GM23338 (cell line): Measurements from ENCODE around the gene TUBA8. TPM values are rescaled to one million over a fixed set of nuclear protein-coding genes. Genes with fewer than 3 reads are reported as not detected.

Experiments used
- ATAC-seq: fragments of 200-7000 bp; cut with Tn5 transposase; 3 replicates; pipeline ENCODE4 v1.9.1; 2020
- DNase-seq: peaks from one replicate; pipeline ENCODE4 v3.0.0-alpha.2; 2015; ENCODE audit warnings: low spot score
- H2AFZ ChIP-seq: fragments of 200-600 bp; sonication (generic); 2 replicates; pipeline ENCODE4 v1.8.0; 2016; ENCODE audit warnings: antibody characterized with exemption, mild to moderate bottlenecking, moderate library complexity
- H3F3A ChIP-seq: fragments of 200-600 bp; sonication (generic); replicated peaks from 2 replicates; pipeline ENCODE4 v1.8.0; 2017; ENCODE audit warnings: antibody characterized with exemption, mixed run types, low read depth
- H3K27ac ChIP-seq: fragments of 200-600 bp; sonication (generic); 2 replicates; pipeline ENCODE4 v1.6.1; 2016; ENCODE audit warnings: low read depth
- H3K27me3 ChIP-seq: fragments of 200-600 bp; sonication (generic); 2 replicates; pipeline ENCODE4 v1.8.0; 2016; ENCODE audit warnings: mild to moderate bottlenecking, mixed run types, moderate library complexity; ENCODE audit not compliant: insufficient read depth
- H3K36me3 ChIP-seq: fragments of 200-600 bp; sonication (generic); 2 replicates; pipeline ENCODE4 v1.8.0; 2016; ENCODE audit warnings: mild to moderate bottlenecking; ENCODE audit not compliant: insufficient read depth
- H3K4me1 ChIP-seq: fragments of 200-600 bp; sonication (generic); 2 replicates; pipeline ENCODE4 v1.8.0; 2016; ENCODE audit warnings: mild to moderate bottlenecking, moderate library complexity; ENCODE audit not compliant: insufficient read depth
- H3K4me2 ChIP-seq: fragments of 200-600 bp; sonication (generic); 2 replicates; pipeline ENCODE4 v1.7.1; 2017; ENCODE audit warnings: mixed run types
- H3K4me3 ChIP-seq: fragments of 200-600 bp; sonication (generic); 2 replicates; pipeline ENCODE4 v1.6.1; 2016; ENCODE audit warnings: mixed run types
- H3K79me2 ChIP-seq: fragments of 200-600 bp; sonication (generic); replicated peaks from 2 replicates; pipeline ENCODE4 v1.8.0; 2017; ENCODE audit warnings: mild to moderate bottlenecking; ENCODE audit not compliant: insufficient read depth
- H3K9me2 ChIP-seq: fragments of 200-600 bp; sonication (generic); 2 replicates; pipeline ENCODE4 v1.8.0; 2017; ENCODE audit not compliant: insufficient read depth
- H4K20me1 ChIP-seq: fragments of 200-600 bp; sonication (generic); replicated peaks from 2 replicates; pipeline ENCODE4 v1.8.0; 2017; ENCODE audit warnings: mild to moderate bottlenecking; ENCODE audit not compliant: insufficient read depth
- H3K27ac Mint-ChIP-seq: 2 replicates; pipeline ENCODE4 v1.8.0; 2020; ENCODE audit warnings: inconsistent platforms, mild to moderate bottlenecking, moderate library complexity, mixed read lengths
- H3K27me3 Mint-ChIP-seq: 3 replicates; pipeline ENCODE4 v1.8.0; 2022; ENCODE audit warnings: low read depth, mild to moderate bottlenecking, moderate library complexity, mixed read lengths, inconsistent platforms; ENCODE audit not compliant: insufficient read depth, poor library complexity
- H3K36me3 Mint-ChIP-seq: 3 replicates; pipeline ENCODE4 v1.8.0; 2021; ENCODE audit warnings: low read depth, mild to moderate bottlenecking, inconsistent platforms, moderate library complexity, mixed read lengths
- H3K4me1 Mint-ChIP-seq: 3 replicates; pipeline ENCODE4 v1.8.0; 2020; ENCODE audit warnings: mild to moderate bottlenecking, inconsistent platforms, mixed read lengths
- H3K4me3 Mint-ChIP-seq: 3 replicates; pipeline ENCODE4 v1.8.0; 2021; ENCODE audit warnings: moderate library complexity, mild to moderate bottlenecking, inconsistent platforms, mixed read lengths
- H3K9me3 Mint-ChIP-seq: 3 replicates; pipeline ENCODE4 v1.8.0; 2020; ENCODE audit warnings: moderate library complexity, mild to moderate bottlenecking, inconsistent platforms, mixed read lengths
- CREB1 ChIP-seq: fragments of 250-450 bp; sonication (Bioruptor Pico); IDR thresholded peaks from 2 replicates; pipeline ENCODE4 v1.5.0; 2020; ENCODE audit warnings: low read depth, mild to moderate bottlenecking, moderate library complexity
- EZH2 ChIP-seq: fragments of 200-600 bp; sonication (generic); IDR thresholded peaks from one replicate; pipeline ENCODE4 v1.8.0; 2017; ENCODE audit warnings: antibody characterized with exemption, mild to moderate bottlenecking, low read depth; ENCODE audit not compliant: unreplicated experiment
- EZH2phosphoT487 ChIP-seq: fragments of 200-600 bp; sonication (generic); IDR thresholded peaks from one replicate; pipeline ENCODE4 v1.8.1; 2018; ENCODE audit warnings: antibody characterized with exemption; ENCODE audit not compliant: unreplicated experiment
- JUNB ChIP-seq: IDR thresholded peaks from one replicate; pipeline ENCODE4 v1.6.1; 2016; ENCODE audit warnings: antibody characterized with exemption; ENCODE audit not compliant: unreplicated experiment
- NANOG ChIP-seq: IDR thresholded peaks from 2 replicates; pipeline ENCODE4 v1.6.1; 2016; ENCODE audit warnings: antibody characterized with exemption, borderline replicate concordance
- POLR2AphosphoS5 ChIP-seq: IDR thresholded peaks from 2 replicates; pipeline ENCODE4 v1.6.1; 2016; ENCODE audit warnings: antibody characterized with exemption, low read depth
- STAT1 ChIP-seq: IDR thresholded peaks from one replicate; pipeline ENCODE4 v1.6.1; 2016; ENCODE audit warnings: antibody characterized with exemption; ENCODE audit not compliant: unreplicated experiment
- ZNF114 ChIP-seq: fragments of 250-450 bp; sonication (Bioruptor Pico); IDR thresholded peaks from 2 replicates; pipeline ENCODE4 v1.5.0; 2020; ENCODE audit warnings: mild to moderate bottlenecking, moderate library complexity
- ZNF331 ChIP-seq: fragments of 250-450 bp; sonication (Bioruptor Pico); IDR thresholded peaks from 2 replicates; pipeline ENCODE4 v1.5.0; 2020; ENCODE audit warnings: low read depth, mild to moderate bottlenecking, moderate library complexity
- polyA plus RNA-seq: library from polyadenylated mRNA; unstranded; fragments of >200 nt; fragmentation: Nextera tagmentation; extraction: Ambion mirVana; gene quantifications from 2 replicates; pipeline ENCODE4 v1.2.1, GENCODE V29; 2016
- total RNA-seq: library from RNA; depleted of rRNA; stranded (reverse); fragments of >200 nt; shearing (Covaris generic); gene quantifications from 2 replicates; pipeline ENCODE4 v1.2.3, GENCODE V29; 2014
- TF ChIP-seq, protein P1 (sequence below), 2 experiments: fragments of 200-600 bp in 1 of 2; sonication (generic) in 1 of 2; conservative IDR thresholded peaks; 2 replicates each; pipeline versions ENCODE4 v1.5.1 to v1.6.1; 2016 to 2017; ENCODE audit warnings: antibody characterized with exemption in 2 of 2, low read depth in 2 of 2, mild to moderate bottlenecking in 2 of 2, moderate library complexity in 1 of 2
- TF ChIP-seq, protein P2 (sequence below): fragments of 250-450 bp; sonication (Bioruptor Pico); IDR thresholded peaks from 2 replicates; pipeline ENCODE4 v1.5.0; 2020; ENCODE audit warnings: mild to moderate bottlenecking, moderate library complexity

Gene TUBA8
- total and polyA plus RNA-seq, 2 experiments from 2014 or later = 0.31 to 0.48 TPM

DNA sequence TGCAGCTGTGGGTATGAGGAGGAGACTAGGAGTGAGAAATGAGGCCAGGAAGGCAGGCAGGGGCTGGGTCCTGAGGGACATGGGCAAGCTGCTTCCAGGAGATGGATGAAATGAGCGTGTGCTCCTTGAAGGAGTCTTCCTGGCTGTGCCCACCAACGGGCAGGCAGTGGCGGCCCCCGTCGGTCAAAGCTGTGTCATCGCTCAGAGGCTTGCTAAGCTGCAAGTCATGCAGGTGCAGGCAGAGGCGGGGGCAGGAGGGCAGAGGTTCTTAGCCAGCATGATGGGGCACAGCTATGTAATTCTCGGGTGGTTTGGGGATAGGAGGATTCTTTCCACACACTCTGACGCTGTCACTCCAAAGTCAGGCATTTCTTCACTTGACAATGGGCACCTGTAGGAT is 45.4 kb upstream of the TUBA8 start:
- no peaks in the 10 kb centered on the region for H3K27me3 ChIP-seq
- H2AFZ ChIP-seq = no peak overlapping the region
- DNase-seq (peak; percentile 43), ATAC-seq (peak; percentile 75)
- no peaks in the 10 kb centered on the region for H4K20me1 ChIP-seq
- H3K27ac ChIP-seq = no peak overlapping the region
- H3K4me1 ChIP-seq = no peaks in the 10 kb centered on the region
- H3K4me3 ChIP-seq = no peak overlapping the region
- no peaks in the 10 kb centered on the region for H3F3A ChIP-seq
- Mint-ChIP-seq H3K9me3 (no peaks in the 10 kb centered on the region), H3K27me3 (peaks cover 6% of the 10 kb centered on the region), H3K36me3 (no peaks in the 10 kb centered on the region), H3K27ac (no peak overlapping the region), H3K4me1 (peaks cover 5% of the 10 kb centered on the region; the same call in 1 of the 3 replicates), H3K4me3 (no peak overlapping the region)
- no peaks in the 10 kb centered on the region for H3K36me3 ChIP-seq
- no peak overlapping the region for H3K4me2 ChIP-seq
- TF ChIP-seq, protein P1, sequence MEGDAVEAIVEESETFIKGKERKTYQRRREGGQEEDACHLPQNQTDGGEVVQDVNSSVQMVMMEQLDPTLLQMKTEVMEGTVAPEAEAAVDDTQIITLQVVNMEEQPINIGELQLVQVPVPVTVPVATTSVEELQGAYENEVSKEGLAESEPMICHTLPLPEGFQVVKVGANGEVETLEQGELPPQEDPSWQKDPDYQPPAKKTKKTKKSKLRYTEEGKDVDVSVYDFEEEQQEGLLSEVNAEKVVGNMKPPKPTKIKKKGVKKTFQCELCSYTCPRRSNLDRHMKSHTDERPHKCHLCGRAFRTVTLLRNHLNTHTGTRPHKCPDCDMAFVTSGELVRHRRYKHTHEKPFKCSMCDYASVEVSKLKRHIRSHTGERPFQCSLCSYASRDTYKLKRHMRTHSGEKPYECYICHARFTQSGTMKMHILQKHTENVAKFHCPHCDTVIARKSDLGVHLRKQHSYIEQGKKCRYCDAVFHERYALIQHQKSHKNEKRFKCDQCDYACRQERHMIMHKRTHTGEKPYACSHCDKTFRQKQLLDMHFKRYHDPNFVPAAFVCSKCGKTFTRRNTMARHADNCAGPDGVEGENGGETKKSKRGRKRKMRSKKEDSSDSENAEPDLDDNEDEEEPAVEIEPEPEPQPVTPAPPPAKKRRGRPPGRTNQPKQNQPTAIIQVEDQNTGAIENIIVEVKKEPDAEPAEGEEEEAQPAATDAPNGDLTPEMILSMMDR (conservative IDR thresholded peaks at IDR 0.05; ENCODE audit: low read depth in 2 of 2) = peak; percentile 19 to 60; a peak in 2 of 4 replicates
- no peak for TF ChIP-seq JUNB
- H3K79me2 ChIP-seq = no peaks in the 10 kb centered on the region
- no peaks in the 10 kb centered on the region for H3K9me2 ChIP-seq

DNA sequence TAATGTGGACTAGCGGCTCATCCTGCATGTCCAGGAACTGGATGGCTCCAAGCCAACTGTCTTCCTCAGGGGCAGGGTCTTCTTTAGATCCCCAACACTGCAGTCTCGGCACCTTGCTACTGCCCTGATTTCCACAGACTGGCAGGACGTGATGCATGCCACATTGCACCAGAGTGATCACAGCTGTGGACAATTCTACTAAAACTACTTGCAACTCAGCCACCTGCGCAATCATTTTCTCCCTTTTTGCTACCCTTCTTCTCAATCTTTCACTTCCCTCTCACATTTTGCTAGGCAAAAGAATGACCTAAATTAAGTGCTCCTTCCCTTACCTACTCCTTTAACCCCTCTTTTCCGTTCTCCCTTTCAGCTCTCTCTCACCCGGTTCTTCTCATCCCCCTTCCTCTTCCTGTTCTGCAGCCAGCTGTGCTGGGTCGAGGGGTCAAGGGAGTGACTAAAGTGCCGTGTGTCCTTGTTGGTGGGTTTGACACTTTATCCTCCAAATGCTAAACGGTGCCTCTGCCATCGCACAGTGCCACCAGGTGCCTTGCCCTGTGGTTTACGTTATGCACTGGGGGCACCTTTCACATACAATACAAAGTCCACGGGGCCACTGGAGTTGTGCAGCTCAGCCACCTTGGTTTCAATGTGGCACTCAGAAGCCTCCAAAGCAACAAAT is 44.3 kb upstream of the TUBA8 start:
- no peaks in the 10 kb centered on the region for H3K27me3 ChIP-seq
- Mint-ChIP-seq H3K9me3 (no peaks in the 10 kb centered on the region), H3K27ac (no peak overlapping the region), H3K4me1 (peaks cover 5% of the 10 kb centered on the region; the same call in 2 of the 3 replicates), H3K27me3 (peaks cover 6% of the 10 kb centered on the region), H3K36me3 (no peaks in the 10 kb centered on the region), H3K4me3 (no peak overlapping the region)
- no peaks in the 10 kb centered on the region for H3K4me1 ChIP-seq
- no peaks in the 10 kb centered on the region for H3K79me2 ChIP-seq
- no peak for ATAC-seq
- no peaks in the 10 kb centered on the region for H3K9me2 ChIP-seq
- no peak for DNase-seq
- H2AFZ ChIP-seq = no peak overlapping the region
- H3K36me3 ChIP-seq = no peaks in the 10 kb centered on the region
- no peak overlapping the region for H3K27ac ChIP-seq
- no peaks in the 10 kb centered on the region for H4K20me1 ChIP-seq
- no peaks in the 10 kb centered on the region for H3F3A ChIP-seq
- H3K4me2 ChIP-seq = no peak overlapping the region
- no peak overlapping the region for H3K4me3 ChIP-seq
- TF ChIP-seq EZH2 (no peak), ZNF331 (no peak), JUNB (no peak), EZH2phosphoT487 (no peak), ZNF114 (CRISPR knock-in tag) (no peak), NANOG (no peak), CREB1 (CRISPR knock-in tag) (no peak), STAT1 (no peak), POLR2AphosphoS5 (no peak)
- TF ChIP-seq, protein P2, sequence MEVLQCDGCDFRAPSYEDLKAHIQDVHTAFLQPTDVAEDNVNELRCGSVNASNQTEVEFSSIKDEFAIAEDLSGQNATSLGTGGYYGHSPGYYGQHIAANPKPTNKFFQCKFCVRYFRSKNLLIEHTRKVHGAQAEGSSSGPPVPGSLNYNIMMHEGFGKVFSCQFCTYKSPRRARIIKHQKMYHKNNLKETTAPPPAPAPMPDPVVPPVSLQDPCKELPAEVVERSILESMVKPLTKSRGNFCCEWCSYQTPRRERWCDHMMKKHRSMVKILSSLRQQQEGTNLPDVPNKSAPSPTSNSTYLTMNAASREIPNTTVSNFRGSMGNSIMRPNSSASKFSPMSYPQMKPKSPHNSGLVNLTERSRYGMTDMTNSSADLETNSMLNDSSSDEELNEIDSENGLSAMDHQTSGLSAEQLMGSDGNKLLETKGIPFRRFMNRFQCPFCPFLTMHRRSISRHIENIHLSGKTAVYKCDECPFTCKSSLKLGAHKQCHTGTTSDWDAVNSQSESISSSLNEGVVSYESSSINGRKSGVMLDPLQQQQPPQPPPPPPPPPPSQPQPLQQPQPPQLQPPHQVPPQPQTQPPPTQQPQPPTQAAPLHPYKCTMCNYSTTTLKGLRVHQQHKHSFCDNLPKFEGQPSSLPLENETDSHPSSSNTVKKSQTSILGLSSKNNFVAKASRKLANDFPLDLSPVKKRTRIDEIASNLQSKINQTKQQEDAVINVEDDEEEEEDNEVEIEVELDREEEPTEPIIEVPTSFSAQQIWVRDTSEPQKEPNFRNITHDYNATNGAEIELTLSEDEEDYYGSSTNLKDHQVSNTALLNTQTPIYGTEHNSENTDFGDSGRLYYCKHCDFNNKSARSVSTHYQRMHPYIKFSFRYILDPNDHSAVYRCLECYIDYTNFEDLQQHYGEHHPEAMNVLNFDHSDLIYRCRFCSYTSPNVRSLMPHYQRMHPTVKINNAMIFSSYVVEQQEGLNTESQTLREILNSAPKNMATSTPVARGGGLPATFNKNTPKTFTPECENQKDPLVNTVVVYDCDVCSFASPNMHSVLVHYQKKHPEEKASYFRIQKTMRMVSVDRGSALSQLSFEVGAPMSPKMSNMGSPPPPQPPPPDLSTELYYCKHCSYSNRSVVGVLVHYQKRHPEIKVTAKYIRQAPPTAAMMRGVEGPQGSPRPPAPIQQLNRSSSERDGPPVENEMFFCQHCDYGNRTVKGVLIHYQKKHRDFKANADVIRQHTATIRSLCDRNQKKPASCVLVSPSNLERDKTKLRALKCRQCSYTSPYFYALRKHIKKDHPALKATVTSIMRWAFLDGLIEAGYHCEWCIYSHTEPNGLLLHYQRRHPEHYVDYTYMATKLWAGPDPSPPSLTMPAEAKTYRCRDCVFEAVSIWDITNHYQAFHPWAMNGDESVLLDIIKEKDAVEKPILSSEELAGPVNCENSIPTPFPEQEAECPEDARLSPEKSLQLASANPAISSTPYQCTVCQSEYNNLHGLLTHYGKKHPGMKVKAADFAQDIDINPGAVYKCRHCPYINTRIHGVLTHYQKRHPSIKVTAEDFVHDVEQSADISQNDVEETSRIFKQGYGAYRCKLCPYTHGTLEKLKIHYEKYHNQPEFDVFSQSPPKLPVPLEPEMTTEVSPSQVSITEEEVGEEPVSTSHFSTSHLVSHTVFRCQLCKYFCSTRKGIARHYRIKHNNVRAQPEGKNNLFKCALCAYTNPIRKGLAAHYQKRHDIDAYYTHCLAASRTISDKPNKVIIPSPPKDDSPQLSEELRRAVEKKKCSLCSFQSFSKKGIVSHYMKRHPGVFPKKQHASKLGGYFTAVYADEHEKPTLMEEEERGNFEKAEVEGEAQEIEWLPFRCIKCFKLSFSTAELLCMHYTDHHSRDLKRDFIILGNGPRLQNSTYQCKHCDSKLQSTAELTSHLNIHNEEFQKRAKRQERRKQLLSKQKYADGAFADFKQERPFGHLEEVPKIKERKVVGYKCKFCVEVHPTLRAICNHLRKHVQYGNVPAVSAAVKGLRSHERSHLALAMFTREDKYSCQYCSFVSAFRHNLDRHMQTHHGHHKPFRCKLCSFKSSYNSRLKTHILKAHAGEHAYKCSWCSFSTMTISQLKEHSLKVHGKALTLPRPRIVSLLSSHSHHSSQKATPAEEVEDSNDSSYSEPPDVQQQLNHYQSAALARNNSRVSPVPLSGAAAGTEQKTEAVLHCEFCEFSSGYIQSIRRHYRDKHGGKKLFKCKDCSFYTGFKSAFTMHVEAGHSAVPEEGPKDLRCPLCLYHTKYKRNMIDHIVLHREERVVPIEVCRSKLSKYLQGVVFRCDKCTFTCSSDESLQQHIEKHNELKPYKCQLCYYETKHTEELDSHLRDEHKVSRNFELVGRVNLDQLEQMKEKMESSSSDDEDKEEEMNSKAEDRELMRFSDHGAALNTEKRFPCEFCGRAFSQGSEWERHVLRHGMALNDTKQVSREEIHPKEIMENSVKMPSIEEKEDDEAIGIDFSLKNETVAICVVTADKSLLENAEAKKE (CRISPR knock-in tag) = no peak
- TF ChIP-seq, protein P1 (conservative IDR thresholded peaks at IDR 0.05; ENCODE audit: low read depth in 2 of 2) = no peak
